ENCODE results near the gene RASSF4.

Gene RASSF4

DNA sequence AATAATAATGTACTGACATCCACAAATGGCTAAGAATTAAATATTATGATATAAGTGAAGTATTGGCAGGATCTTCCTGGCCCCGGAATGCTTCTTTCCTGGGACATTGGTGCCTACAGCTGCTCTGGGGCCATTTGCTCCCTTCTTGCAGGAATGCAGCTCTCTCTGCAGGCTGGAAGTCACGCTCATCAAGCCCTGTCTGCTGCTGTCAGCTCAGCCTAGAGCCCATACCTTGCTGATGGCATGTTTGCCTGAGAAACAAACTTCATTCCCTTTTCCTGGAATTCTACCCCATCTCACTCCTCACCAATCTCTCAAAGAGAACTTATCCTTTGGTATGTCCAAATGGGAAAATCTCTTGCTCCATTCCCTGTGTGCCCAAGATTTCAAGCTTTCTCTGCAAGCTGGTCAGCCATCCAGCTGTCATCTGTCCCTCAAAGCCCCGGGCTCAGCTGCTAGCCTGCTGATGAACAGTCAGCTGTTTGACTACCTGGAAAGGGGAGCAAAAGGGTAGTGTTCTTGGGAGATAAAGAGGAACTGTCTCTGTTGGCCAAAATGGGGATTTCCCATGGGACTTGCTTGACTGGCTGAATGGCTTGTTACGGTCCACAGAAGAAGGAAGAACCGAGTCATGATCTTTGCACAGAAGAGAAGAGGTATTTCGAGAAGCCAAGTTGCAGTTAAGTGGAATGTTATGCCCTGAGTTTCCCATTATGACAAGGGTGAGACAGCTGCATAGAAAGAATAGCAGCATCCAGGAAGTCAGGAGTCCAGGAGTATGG is 12.0 kb upstream of the RASSF4 start:
- TF ChIP-seq, protein P1, sequence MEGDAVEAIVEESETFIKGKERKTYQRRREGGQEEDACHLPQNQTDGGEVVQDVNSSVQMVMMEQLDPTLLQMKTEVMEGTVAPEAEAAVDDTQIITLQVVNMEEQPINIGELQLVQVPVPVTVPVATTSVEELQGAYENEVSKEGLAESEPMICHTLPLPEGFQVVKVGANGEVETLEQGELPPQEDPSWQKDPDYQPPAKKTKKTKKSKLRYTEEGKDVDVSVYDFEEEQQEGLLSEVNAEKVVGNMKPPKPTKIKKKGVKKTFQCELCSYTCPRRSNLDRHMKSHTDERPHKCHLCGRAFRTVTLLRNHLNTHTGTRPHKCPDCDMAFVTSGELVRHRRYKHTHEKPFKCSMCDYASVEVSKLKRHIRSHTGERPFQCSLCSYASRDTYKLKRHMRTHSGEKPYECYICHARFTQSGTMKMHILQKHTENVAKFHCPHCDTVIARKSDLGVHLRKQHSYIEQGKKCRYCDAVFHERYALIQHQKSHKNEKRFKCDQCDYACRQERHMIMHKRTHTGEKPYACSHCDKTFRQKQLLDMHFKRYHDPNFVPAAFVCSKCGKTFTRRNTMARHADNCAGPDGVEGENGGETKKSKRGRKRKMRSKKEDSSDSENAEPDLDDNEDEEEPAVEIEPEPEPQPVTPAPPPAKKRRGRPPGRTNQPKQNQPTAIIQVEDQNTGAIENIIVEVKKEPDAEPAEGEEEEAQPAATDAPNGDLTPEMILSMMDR (IDR thresholded peaks at IDR 0.05; ENCODE audit: low read depth, low read length, missing control alignments) = no peak
- in situ Hi-C loops (cut with HindIII; ENCODE audit: low sequenced_read_pairs) = no loop called here
- no peak overlapping the region for H3K4me3 ChIP-seq (ENCODE audit: low read depth, low read length)
- DNase-seq (ENCODE audit: low read depth) = no peak

GRCh38 chr10:44948642-44949041 is 11.0 kb upstream of the RASSF4 start:
- no peak overlapping the region for H3K4me3 ChIP-seq (ENCODE audit: low read depth, low read length)
- TF ChIP-seq, protein P1 (IDR thresholded peaks at IDR 0.05; ENCODE audit: low read depth, low read length, missing control alignments) = no peak
- in situ Hi-C loops (cut with HindIII; ENCODE audit: low sequenced_read_pairs) = no loop called here
- DNase-seq (ENCODE audit: low read depth) = no peak

DNA sequence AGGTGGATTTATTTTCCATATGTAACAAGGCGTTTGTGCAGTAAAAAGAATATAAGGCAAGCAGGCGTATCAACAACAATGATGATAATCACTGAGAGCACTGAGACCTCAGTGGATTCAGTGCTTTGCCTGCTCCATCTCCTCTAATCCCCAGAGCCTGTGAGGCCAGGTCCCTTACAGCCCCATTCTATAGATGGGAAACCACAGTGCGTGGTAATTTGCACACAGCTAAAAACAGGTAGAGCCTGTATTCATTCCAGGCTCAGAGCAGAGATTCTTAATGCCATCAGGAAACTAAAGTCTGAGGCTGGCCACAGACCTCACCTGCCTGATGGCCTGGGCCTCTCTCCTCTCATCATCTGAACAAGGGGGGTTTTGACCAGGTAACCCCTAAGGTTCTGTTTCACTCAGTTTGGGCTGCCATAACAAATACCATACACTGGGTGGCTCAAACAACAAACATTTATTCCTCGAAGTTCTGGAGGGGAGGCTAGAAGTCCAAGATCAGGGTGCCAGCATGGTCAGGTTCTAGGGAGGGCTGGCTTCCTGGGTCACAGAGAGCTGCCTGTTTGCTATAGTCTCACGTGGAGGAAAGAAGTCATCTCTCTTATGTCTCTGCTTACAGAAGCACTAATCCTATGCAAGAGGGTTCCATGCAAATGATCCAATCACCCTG is 10.3 kb upstream of the RASSF4 start:
- DNase-seq (ENCODE audit: low read depth) = no peak
- in situ Hi-C loops (cut with HindIII; ENCODE audit: low sequenced_read_pairs) = no loop called here
- TF ChIP-seq, protein P1 (IDR thresholded peaks at IDR 0.05; ENCODE audit: low read depth, low read length, missing control alignments) = peak; percentile 8
- no peak overlapping the region for H3K4me3 ChIP-seq (ENCODE audit: low read depth, low read length)

DNA sequence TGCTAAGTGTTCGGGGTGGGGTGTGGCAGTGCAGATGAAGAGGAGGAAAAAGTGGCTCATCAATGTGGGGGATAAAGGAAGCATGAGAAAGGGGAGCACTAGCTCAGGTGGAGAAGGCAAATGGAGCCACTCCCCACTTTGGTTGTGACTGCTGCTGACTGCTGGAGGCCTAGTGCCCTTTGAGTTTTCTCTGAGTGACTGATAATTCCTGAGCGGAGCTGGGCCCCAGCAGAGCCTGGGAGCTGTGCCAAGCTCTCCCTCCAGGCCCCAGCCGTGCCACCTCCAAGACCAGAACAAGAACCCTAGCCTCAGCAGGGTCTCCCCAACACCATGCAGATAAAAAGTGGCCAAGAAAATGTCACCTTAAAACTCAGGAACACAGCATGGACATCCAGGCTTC is 9.7 kb upstream of the RASSF4 start:
- in situ Hi-C loops (cut with HindIII; ENCODE audit: low sequenced_read_pairs) = no loop called here
- no peak overlapping the region for H3K4me3 ChIP-seq (ENCODE audit: low read depth, low read length)
- TF ChIP-seq, protein P1 (IDR thresholded peaks at IDR 0.05; ENCODE audit: low read depth, low read length, missing control alignments) = no peak
- no peak for DNase-seq (ENCODE audit: low read depth)

DNA sequence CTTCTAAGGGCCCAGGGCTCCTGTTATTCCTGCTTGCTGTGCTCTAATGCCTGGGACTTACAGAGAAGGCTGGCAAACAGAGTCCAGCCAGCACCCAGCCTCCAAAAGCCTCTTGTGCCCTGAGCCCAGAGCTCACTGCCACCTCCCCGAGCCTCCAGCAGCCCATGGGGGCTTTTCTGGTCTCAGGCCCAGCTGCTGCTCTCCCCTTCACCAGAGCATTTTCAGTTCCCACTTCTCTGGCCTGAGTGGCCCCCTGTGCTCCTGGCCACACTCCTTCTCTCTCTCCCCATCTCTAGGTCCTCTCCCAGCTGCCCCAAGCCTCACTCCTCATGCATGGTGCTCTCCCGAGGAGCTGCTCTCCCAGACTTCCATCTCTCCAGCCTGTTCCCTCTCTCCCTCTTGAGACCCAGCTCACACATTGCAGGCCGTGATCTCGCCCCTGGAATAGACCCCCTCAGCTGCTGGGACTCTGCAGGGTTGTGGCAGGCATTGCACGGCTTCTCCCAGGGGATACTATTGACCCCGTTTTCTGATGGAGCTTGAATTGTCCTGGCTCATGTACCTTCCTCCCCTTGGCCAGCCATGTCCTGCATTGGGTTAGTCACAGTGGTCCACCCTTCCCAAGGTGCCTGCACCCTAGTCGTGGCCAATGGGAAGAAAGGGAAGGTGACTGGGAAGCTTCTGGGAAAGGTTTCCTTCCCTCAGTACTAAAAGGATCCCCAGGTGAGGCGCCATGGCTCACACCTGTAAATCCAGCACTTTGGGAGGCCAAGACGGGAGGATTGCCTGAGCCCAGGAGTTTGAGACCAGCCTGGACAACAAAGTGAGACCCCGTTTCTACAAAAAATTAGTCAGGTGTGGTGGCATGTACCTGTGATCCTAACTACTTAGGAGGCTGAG is 9.0 kb upstream of the RASSF4 start:
- no peak for DNase-seq (ENCODE audit: low read depth)
- in situ Hi-C loops (cut with HindIII; ENCODE audit: low sequenced_read_pairs) = no loop called here
- TF ChIP-seq, protein P1 (IDR thresholded peaks at IDR 0.05; ENCODE audit: low read depth, low read length, missing control alignments) = no peak
- no peak overlapping the region for H3K4me3 ChIP-seq (ENCODE audit: low read depth, low read length)

- no peak for DNase-seq (ENCODE audit: low read depth)
- in situ Hi-C loops (cut with HindIII; ENCODE audit: low sequenced_read_pairs) = no loop called here
- TF ChIP-seq, protein P1 (IDR thresholded peaks at IDR 0.05; ENCODE audit: low read depth, low read length, missing control alignments) = no peak
- H3K4me3 ChIP-seq (ENCODE audit: low read depth, low read length) = no peak overlapping the region
Observed at GRCh38 chr10:44951576-44952226, 7.9 kb upstream of the RASSF4 start.
